Keratinocyte (primary cell): ENCODE measurements around the gene B3GAT1.

Experiments used
- EZH2 ChIP-seq: IDR thresholded peaks from one replicate; pipeline ENCODE4 v1.6.1; 2012; ENCODE audit warnings: inconsistent platforms, mild to moderate bottlenecking, low read length, moderate library complexity
- TF ChIP-seq, protein P1 (sequence below), 3 experiments: IDR thresholded peaks in 1 of 3; conservative IDR thresholded peaks in 1 of 3; optimal IDR thresholded peaks in 1 of 3; 2 replicates in 2 of 3; 3 replicates in 1 of 3; pipeline versions ENCODE3 to v1.5.1; 2011; ENCODE audit warnings: low read length in 3 of 3, mild to moderate bottlenecking in 3 of 3, moderate library complexity in 2 of 3, control low read depth in 1 of 3, inconsistent platforms in 1 of 3; ENCODE audit not compliant: insufficient read depth in 2 of 3; ENCODE audit errors: extremely low read depth in 1 of 3

- TF ChIP-seq, protein P1, sequence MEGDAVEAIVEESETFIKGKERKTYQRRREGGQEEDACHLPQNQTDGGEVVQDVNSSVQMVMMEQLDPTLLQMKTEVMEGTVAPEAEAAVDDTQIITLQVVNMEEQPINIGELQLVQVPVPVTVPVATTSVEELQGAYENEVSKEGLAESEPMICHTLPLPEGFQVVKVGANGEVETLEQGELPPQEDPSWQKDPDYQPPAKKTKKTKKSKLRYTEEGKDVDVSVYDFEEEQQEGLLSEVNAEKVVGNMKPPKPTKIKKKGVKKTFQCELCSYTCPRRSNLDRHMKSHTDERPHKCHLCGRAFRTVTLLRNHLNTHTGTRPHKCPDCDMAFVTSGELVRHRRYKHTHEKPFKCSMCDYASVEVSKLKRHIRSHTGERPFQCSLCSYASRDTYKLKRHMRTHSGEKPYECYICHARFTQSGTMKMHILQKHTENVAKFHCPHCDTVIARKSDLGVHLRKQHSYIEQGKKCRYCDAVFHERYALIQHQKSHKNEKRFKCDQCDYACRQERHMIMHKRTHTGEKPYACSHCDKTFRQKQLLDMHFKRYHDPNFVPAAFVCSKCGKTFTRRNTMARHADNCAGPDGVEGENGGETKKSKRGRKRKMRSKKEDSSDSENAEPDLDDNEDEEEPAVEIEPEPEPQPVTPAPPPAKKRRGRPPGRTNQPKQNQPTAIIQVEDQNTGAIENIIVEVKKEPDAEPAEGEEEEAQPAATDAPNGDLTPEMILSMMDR (optimal IDR thresholded peaks at IDR 0.05 in 1 of 3, IDR thresholded peaks at IDR 0.05 in 1 of 3, conservative IDR thresholded peaks at IDR 0.05 in 1 of 3; ENCODE audit: extremely low read depth in 1 of 3, insufficient read depth in 2 of 3, low read length in 3 of 3) = no peak
- no peak for TF ChIP-seq EZH2
Observed at GRCh38 chr11:134460881-134461280, 48.8 kb upstream of the B3GAT1 start.
